ENCODE results near the gene CDKN3. TPM values are rescaled to one million over a fixed set of nuclear protein-coding genes. Genes with fewer than 3 reads are reported as not detected.
"Not testable (repeated sequence)": the region's sequence is repeated elsewhere in the genome, so short reads cannot be mapped to it uniquely, and the experiment has no call there.

CDKN3 gene
- total RNA-seq, 4 donors from 2014 or later, result 3.0 to 4.0 TPM; not detected in 2

- H3K4me1 ChIP-seq, result peaks cover 0 to 15% (median 6%) of the 10 kb centered on the region in 4 donors
- intact Hi-C loops (cut with DNase I; ENCODE audit: low total_unique reads), result no loop called here
- H3K9me3 ChIP-seq, result no peaks in the 10 kb centered on the region
- H3K27ac ChIP-seq, result no peak overlapping the region
- WGBS, 2 donors (ENCODE audit: low coverage in 1 of 2), result 54 to 60% methylated on average over 3 of the region's 3 CpGs
- H3K36me3 ChIP-seq, result peaks cover 0 to 29% (median 11%) of the 10 kb centered on the region in 4 donors
- DNase-seq, result no peak
- TF ChIP-seq POLR2A (IDR thresholded peaks at IDR 0.05) (no peak), CTCF (IDR thresholded peaks at IDR 0.05) (no peak), EP300 (IDR thresholded peaks at IDR 0.05; ENCODE audit: low read depth) (no peak), POLR2AphosphoS5 (IDR thresholded peaks at IDR 0.05) (no peak)
- H3K4me3 ChIP-seq, result no peak overlapping the region
- no peaks in the 10 kb centered on the region for H3K27me3 ChIP-seq
- in situ Hi-C loops (cut with MboI; ENCODE audit: low pct_ligation_motif_present in 1 of 4, low pct_unique_long_range_greater_than_20kb in 1 of 4, low sequenced_read_pairs in 3 of 4), result no loop called here
Observed at GRCh38 chr14:54425537-54426274, 28.9 kb downstream of the CDKN3 start.

GRCh38 chr14:54427871-54428270 is 31.1 kb downstream of the CDKN3 start:
- in situ Hi-C loops (cut with MboI; ENCODE audit: low pct_ligation_motif_present in 1 of 4, low pct_unique_long_range_greater_than_20kb in 1 of 4, low sequenced_read_pairs in 3 of 4) (no loop called here), intact Hi-C loops (cut with DNase I; ENCODE audit: low total_unique reads) (no loop called here)
- H3K36me3 ChIP-seq, result peaks cover 0 to 34% (median 11%) of the 10 kb centered on the region in 4 donors
- no peaks in the 10 kb centered on the region for H3K27me3 ChIP-seq
- TF ChIP-seq EP300 (IDR thresholded peaks at IDR 0.05; ENCODE audit: low read depth) (no peak), CTCF (IDR thresholded peaks at IDR 0.05) (no peak), POLR2A (IDR thresholded peaks at IDR 0.05) (no peak)
- peaks cover 0 to 15% (median 5%) of the 10 kb centered on the region in 4 donors for H3K4me1 ChIP-seq
- DNase-seq, result no peak
- no peak overlapping the region for H3K27ac ChIP-seq
- 85% methylated on average over 3 of the region's 3 CpGs for WGBS, 2 donors (ENCODE audit: low coverage in 1 of 2)
- H3K9me3 ChIP-seq, result no peaks in the 10 kb centered on the region
- H3K4me3 ChIP-seq, result no peak overlapping the region

GRCh38 chr14:54428527-54428926 is 31.7 kb downstream of the CDKN3 start:
- WGBS, 2 donors (ENCODE audit: low coverage in 1 of 2), result 84 to 86% methylated on average over 2 of the region's 2 CpGs
- in situ Hi-C loops (cut with MboI; ENCODE audit: low pct_ligation_motif_present in 1 of 4, low pct_unique_long_range_greater_than_20kb in 1 of 4, low sequenced_read_pairs in 3 of 4), result no loop called here
- Histone ChIP-seq H3K4me3 (no peak overlapping the region), H3K36me3 (peaks cover 0 to 34% (median 11%) of the 10 kb centered on the region in 4 donors), H3K4me1 (peaks cover 0 to 15% (median 5%) of the 10 kb centered on the region in 4 donors), H3K27ac (no peak overlapping the region), H3K9me3 (no peaks in the 10 kb centered on the region), H3K27me3 (no peaks in the 10 kb centered on the region)
- intact Hi-C loops (cut with DNase I; ENCODE audit: low total_unique reads), result no loop called here
- DNase-seq, result no peak
- TF ChIP-seq POLR2A (IDR thresholded peaks at IDR 0.05) (no peak), POLR2AphosphoS5 (IDR thresholded peaks at IDR 0.05) (no peak), EP300 (IDR thresholded peaks at IDR 0.05; ENCODE audit: low read depth) (no peak), CTCF (IDR thresholded peaks at IDR 0.05) (no peak)

GRCh38 chr14:54435500-54435981 is 38.7 kb downstream of the CDKN3 start:
- H3K27ac ChIP-seq, result no peak overlapping the region
- in situ Hi-C loops (cut with MboI; ENCODE audit: low pct_ligation_motif_present in 1 of 4, low pct_unique_long_range_greater_than_20kb in 1 of 4, low sequenced_read_pairs in 3 of 4), result no loop called here
- no peak for DNase-seq

GRCh38 chr14:54437954-54438353 is 41.1 kb downstream of the CDKN3 start:
- H3K36me3 ChIP-seq; H3K9me3 ChIP-seq; H3K27ac ChIP-seq; DNase-seq; intact Hi-C loops (cut with DNase I; ENCODE audit: low total_unique reads); in situ Hi-C loops (cut with MboI; ENCODE audit: low pct_ligation_motif_present in 1 of 4, low pct_unique_long_range_greater_than_20kb in 1 of 4, low sequenced_read_pairs in 3 of 4); H3K27me3 ChIP-seq; H3K4me3 ChIP-seq: not testable (repeated sequence)
- peaks cover 7 to 35% (median 23%) of the 10 kb centered on the region in 4 donors for H3K4me1 ChIP-seq
- 80 to 98% methylated on average over 2 to 4 of the region's 4 CpGs for WGBS, 2 donors (ENCODE audit: low coverage in 1 of 2)

More at GRCh38 chr14:54435500-54435981, 38.7 kb downstream of the CDKN3 start:
- Histone ChIP-seq H3K4me1 (peaks cover 7 to 29% (median 18%) of the 10 kb centered on the region in 4 donors), H3K4me3 (no peak overlapping the region), H3K36me3 (peaks cover 0 to 5% (median 0%) of the 10 kb centered on the region in 4 donors), H3K9me3 (no peaks in the 10 kb centered on the region), H3K27me3 (no peaks in the 10 kb centered on the region)
- no peak for TF ChIP-seq CTCF (IDR thresholded peaks at IDR 0.05)
- WGBS, 2 donors (ENCODE audit: low coverage in 1 of 2), result 62 to 82% methylated on average over 3 to 4 of the region's 4 CpGs
- intact Hi-C loops (cut with DNase I; ENCODE audit: low total_unique reads), result no loop called here

All from transverse colon (tissue), 4 donors.